Left renal pelvis (tissue), 4 donors: Measurements from ENCODE around the gene ANAPC7. TPM values are rescaled to one million over a fixed set of nuclear protein-coding genes. Genes with fewer than 3 reads are reported as not detected.
"Not testable (repeated sequence)": the region's sequence is repeated elsewhere in the genome, so short reads cannot be mapped to it uniquely, and the experiment has no call there.

Source experiments
- DNase-seq, 4 donors: peaks; one replicate each; pipeline ENCODE4 v3.0.0-alpha.2; 2013; ENCODE audit warnings: low read depth in 4 of 4, low spot score in 3 of 4
- polyA plus RNA-seq, 4 donors: library from polyadenylated mRNA; unstranded; fragments of 120-200 nt; gene quantifications; one replicate each; pipeline ENCODE4 v1.2.1, GENCODE V29; 2013; ENCODE audit not compliant: insufficient read length in 4 of 4

ANAPC7 gene
- polyA plus RNA-seq = 10 to 100 TPM; 57.5 to 92.4 (median 79.1) TPM

- peak; percentile 78 to 84 (median 80) for DNase-seq
These were observed at the start of gene ANAPC7 for GRCh38 chr12:110403146-110403975. ANAPC7 (minus strand) TSS chr12:110403708; CDS start chr12:110403627, 81 bp downstream.

- DNase-seq = no peak
These were observed 47.8 kb upstream of the ANAPC7 start for GRCh38 chr12:110451263-110451662.

- peak; percentile 80 to 90 (median 88) for DNase-seq
These were observed 46.4 kb upstream of the ANAPC7 start, which contains the start of gene ARPC3 for GRCh38 chr12:110449799-110450497. ARPC3 (minus strand) TSS chr12:110450337; CDS start chr12:110450260, 77 bp downstream.

GRCh38 chr12:110444455-110444854, 40.9 kb upstream of the ANAPC7 start:
- no peak for DNase-seq

- DNase-seq = no peak
These were observed 32.7 kb upstream of the ANAPC7 start for GRCh38 chr12:110436231-110436630.

- DNase-seq = no peak
These were observed 28.6 kb upstream of the ANAPC7 start for GRCh38 chr12:110431957-110432587.

GRCh38 chr12:110429676-110430075, 26.2 kb upstream of the ANAPC7 start:
- DNase-seq = not testable (repeated sequence)

GRCh38 chr12:110426406-110426805, 22.9 kb upstream of the ANAPC7 start:
- DNase-seq = no peak

- DNase-seq = no peak
These were observed 20.7 kb upstream of the ANAPC7 start for GRCh38 chr12:110424237-110424636.

- no peak for DNase-seq
These were observed 18.2 kb upstream of the ANAPC7 start for GRCh38 chr12:110421701-110422100.

GRCh38 chr12:110421159-110421661, 17.7 kb upstream of the ANAPC7 start:
- no peak for DNase-seq

- DNase-seq = not testable (repeated sequence)
These were observed 17.1 kb upstream of the ANAPC7 start for GRCh38 chr12:110420644-110421043.

- DNase-seq = not testable (repeated sequence)
These were observed 13.6 kb upstream of the ANAPC7 start for GRCh38 chr12:110417113-110417512.

- DNase-seq = not testable (repeated sequence)
These were observed 6.6 kb upstream of the ANAPC7 start for GRCh38 chr12:110410086-110410485.

GRCh38 chr12:110405126-110405662, 1.7 kb upstream of the ANAPC7 start:
- DNase-seq = not testable (repeated sequence)

- DNase-seq = peak; percentile 48 to 60 (median 56)
These were observed 621 bp upstream of the ANAPC7 start for GRCh38 chr12:110403976-110404682.

- DNase-seq = no peak
These were observed 20.8 kb downstream of the ANAPC7 start for GRCh38 chr12:110382683-110383082.

GRCh38 chr12:110379631-110380030, 23.9 kb downstream of the ANAPC7 start:
- no peak for DNase-seq

- no peak for DNase-seq
These were observed 24.3 kb downstream of the ANAPC7 start for GRCh38 chr12:110379197-110379596.
